ENCODE results near the gene STX5.
"Not testable (repeated sequence)": the region's sequence is repeated elsewhere in the genome, so short reads cannot be mapped to it uniquely, and the experiment has no call there.

STX5 gene

DNA sequence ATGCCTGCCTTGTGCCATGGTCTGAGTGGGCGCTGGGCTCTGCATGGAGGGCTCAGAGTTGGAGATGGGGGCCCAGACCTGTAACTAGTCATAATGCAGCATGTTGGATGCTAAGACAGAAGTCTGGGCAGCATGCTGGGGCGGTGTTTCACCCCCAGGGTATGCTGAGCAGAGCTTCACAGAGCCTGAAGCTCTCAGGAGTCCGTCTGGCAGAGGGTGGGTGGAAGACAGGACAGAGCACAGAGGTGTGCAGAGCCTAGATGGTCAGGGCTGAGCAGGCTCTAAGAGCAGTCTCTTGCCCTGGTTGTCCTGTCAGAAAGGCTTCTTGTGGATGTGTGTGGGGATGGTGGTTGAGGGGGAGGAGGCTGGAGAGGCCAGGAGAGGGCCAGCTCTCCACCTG is 53.4 kb downstream of the STX5 start:
- no peak for FAIRE-seq

DNA sequence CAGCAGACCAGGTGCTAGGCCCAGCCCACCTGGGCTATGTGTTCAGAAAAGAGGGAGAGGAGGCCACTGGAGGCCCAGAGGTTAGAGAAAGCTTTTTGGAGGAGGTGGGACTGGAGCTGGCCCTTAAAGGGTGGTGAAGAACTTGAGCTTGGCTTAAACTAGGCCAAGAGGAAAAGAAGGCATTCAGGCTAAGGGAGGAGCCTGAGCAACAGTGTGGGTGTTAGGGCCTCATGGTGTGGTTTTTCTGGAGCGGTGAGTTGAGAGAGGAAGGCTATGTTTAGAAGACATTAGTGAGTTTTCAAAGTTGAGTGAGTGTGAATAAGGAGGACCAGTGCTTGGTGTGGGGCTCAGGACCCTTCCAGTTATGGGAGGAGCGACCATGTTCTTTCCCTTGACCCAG is 54.5 kb downstream of the STX5 start:
- no peak for FAIRE-seq

DNA sequence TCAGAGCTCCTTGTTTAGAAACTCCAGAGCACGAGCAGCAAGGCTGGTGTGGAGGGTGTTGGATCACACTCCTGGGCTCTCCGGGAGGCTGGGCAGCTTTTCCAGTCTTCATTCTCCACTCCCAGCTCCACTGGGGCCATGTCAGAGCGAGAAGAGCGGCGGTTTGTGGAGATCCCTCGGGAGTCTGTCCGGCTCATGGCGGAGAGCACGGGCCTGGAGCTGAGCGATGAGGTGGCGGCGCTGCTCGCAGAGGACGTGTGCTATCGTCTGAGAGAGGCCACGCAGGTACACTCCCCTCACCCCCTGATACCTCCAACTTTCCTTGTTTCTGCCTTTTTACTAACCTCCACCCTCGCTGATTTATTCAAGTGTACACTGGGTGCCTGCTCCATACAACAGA is 56.2 kb downstream of the STX5 start:
- FAIRE-seq, result no peak

DNA sequence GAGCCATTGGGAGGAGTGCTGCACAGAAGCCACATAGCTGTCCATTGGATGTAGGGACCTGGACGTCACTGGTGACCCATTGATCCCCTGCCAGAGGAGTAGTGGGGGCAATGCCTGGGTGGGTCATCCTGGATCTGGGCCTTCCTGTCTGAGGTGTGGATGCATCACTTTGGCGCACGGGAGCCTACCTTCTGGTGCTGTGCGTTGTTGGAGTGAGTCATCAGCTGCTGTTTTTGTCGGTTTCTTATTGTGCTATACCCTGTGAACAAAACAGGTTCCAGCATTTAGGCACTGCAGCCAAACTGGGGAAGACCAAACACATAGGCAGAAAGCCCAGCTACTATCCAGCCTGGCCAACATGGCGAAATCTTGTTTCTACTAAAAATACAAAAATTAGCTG is 57.4 kb downstream of the STX5 start:
- FAIRE-seq, result no peak

DNA sequence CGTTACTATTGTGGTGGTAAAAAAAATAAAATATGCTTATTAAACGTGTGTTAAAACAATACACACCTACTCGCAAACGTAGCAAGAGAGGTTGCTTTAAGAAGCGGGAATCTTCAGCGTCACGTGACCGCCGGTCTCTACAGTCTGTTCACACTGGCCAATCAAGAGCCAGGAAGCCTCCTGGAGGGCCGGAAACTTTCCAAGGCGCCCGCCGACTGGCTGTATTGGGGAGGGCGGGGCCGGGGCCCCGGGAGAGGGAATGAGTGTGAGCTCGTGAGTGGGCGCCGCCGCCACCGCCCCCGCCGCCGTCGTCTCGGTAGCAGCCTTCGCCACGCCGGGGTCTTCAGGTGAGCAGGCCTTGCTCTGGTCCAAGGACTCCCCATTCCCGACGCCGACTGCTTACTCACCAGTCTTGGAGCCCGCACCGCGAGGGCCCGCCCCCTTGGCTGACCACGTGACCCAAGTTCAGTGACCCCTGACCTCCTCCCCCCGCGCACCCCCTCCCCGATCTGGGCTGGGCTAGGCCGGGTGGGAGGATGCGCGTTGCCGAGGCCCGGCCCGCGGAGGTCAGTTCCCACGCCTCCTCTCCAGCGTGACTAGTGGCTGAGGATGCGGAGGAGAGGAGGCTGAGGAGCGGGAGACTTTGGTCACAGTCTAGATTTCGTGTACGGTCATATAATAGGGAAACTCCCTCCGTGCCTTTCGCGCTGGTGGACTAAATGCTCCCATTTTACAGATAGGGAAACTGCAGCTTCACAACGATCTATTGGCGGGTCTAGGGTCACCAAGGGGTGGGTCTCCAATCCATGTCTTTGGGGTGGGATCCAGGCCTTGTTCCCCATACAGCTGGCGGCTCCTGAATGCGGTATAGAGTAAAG is 60.5 kb downstream of the STX5 start, which contains the start of gene TAF6L:
Gene TAF6L (plus strand): TSS at position 253 of the 878 bp plus-strand sequence. CDS start 4,388 bp downstream, outside the sequence.
- FAIRE-seq, result peak; percentile 85

DNA sequence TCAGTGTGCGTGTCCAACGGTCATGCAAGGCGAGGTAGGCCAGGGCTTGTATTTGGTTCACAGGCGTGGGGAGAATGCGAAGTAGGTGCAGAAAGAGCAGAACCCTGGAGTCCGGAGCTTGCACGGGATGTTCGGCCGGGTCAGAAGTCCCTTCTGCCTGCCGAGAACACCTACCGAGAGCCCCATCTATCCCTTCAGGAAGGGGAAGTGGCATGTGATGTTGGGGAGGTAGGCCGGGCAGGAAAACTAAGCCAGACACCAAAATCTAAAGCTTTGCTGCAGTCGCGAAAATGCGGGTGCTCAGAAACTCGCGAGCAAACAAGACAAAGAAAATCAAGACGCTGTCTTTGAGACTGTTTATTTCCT is 61.1 kb downstream of the STX5 start:
- no peak for FAIRE-seq

DNA sequence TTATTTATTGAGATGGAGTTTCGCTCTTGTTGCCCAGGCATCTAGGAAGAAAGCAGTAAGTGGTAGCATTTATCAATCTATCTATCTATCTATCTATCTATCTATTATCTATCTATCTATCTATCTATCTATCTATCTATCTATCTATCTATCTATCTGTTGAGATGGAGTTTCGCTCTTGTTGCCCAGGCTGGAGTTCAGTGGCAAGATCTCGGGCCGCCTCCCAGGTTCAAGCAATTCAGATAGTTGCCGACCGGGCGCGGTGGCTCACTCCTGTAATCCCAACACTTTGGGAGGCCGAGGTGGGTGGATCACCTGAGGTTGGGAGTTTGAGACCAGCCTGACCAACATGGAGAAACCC is 71.0 kb downstream of the STX5 start:
- FAIRE-seq, result not testable (repeated sequence)

DNA sequence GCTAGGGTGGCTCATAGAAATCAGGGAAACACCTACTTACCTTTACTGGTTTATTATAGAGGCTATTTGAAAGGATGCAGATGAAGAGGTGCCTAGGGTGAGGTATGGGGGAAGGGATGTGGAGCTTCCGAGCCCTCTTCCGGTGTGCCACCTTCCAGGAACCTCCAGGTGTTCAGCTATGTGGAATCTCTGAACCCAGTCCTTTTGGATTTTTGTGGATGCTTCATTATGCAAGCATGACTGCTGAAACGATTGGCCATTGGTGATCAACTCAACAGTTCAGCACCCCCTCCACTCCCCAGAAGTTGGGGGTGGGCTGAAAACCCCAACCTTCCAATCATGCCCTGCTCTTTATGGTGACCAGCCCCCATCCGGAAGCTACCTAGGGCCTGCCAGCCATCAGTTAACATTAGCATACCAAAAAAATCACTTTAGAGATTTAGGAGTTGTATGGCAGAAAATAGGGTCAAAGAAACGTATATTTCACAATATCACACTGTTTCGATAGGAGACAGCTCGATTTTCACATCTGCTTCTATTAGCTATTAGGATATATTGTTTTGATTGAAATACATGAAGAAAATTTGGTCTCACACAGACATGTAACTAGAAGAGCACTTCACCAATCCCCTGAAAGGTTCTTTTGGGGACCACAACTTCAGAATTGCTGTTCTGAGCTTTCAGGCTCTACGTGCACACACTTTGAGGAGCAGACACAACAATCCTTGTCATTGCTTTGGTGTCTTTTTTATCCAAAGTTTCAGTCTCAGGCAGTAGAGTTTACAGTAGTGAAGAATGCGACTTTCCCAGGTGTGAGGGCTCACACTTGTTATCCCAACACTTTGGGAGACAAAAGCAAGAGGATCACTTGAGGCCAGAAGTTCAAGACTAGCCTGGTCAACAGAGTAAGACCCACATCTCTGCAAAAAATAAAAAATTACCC is 73.7 kb downstream of the STX5 start:
- no peak for FAIRE-seq
